K562 (cell line): ENCODE results near the gene ALDH16A1. TPM values are rescaled to one million over a fixed set of nuclear protein-coding genes. Genes with fewer than 3 reads are reported as not detected.
A peak's percentile ranks its signal among the peaks of the same experiment; 100 is the strongest.

Source experiments
- ATAC-seq: fragments of 200-7000 bp; cut with Tn5 transposase; 3 replicates; pipeline ENCODE4 v1.9.1; 2020; ENCODE audit warnings: moderate library complexity
- BruUV-seq: library from RNA; stranded (reverse); fragments of 400-500 nt; replicated peaks from 2 replicates; lab custom pipeline; 2021; lab: Mats Ljungman, UMichigan
- CTCF ChIA-PET: fragments of 300-600 bp; formaldehyde crosslinking; extraction: SDS; loops from one replicate; lab custom pipeline; 2021; ENCODE audit warnings: low intra/inter-chr PET ratio; lab: Yijun Ruan, JAX
- POLR2A ChIA-PET: fragments of 300-600, 350-650 bp; sonication (Branson Sonifier 250); formaldehyde crosslinking; extraction: SDS; loops from one replicate; lab custom pipeline; 2021; ENCODE audit warnings: antibody characterized with exemption, inconsistent platforms; lab: Yijun Ruan, JAX
- DNase-seq, 4 experiments: peaks; one replicate each; pipeline versions ENCODE4 v3.0.0 to v3.0.0-alpha.2; 2011 to 2018; ENCODE audit warnings: low spot score in 3 of 4, mixed read lengths in 3 of 4; ENCODE audit errors: extremely low read depth in 1 of 4
- FAIRE-seq: peaks from 2 replicates; lab custom pipeline; 2011; peaks lifted over from hg19 to GRCh38; lab: Jason Lieb, UNC
- H2AFZ ChIP-seq: 2 replicates; pipeline ENCODE4 v1.6.0; 2011; ENCODE audit warnings: low read depth, low read length, control low read depth, inconsistent platforms
- H3K27ac ChIP-seq: fragments of 200-600 bp; 3 replicates; pipeline ENCODE4 v1.8.0; 2011; ENCODE audit warnings: low read depth, mild to moderate bottlenecking, control low read depth, inconsistent platforms, low read length, moderate library complexity, mixed read lengths; ENCODE audit errors: extremely low read depth
- H3K27me3 ChIP-seq, 2 experiments: fragments of 300-600 bp in 1 of 2; 2 replicates in 1 of 2; 3 replicates in 1 of 2; pipeline versions ENCODE4 v1.6.0 to v1.8.0; 2011; ENCODE audit warnings: inconsistent platforms in 2 of 2, low read length in 2 of 2, mild to moderate bottlenecking in 1 of 2, mixed read lengths in 1 of 2, moderate library complexity in 1 of 2; ENCODE audit not compliant: control insufficient read depth in 2 of 2, insufficient read depth in 2 of 2
- H3K36me3 ChIP-seq: fragments of 300-600 bp; 3 replicates; pipeline ENCODE4 v1.8.0; 2011; ENCODE audit warnings: mild to moderate bottlenecking, low read length, inconsistent platforms; ENCODE audit not compliant: control insufficient read depth, insufficient read depth
- H3K4me1 ChIP-seq, 2 experiments: fragments of 200-600 bp in 1 of 2; replicated peaks in 1 of 2; 2 replicates in 1 of 2; 3 replicates in 1 of 2; pipeline versions ENCODE4 v1.5.1 to v1.8.0; 2011; ENCODE audit warnings: inconsistent platforms in 2 of 2, low read length in 2 of 2, mild to moderate bottlenecking in 1 of 2, mixed read lengths in 1 of 2, moderate library complexity in 1 of 2; ENCODE audit not compliant: control insufficient read depth in 2 of 2, insufficient read depth in 2 of 2
- H3K4me2 ChIP-seq: 2 replicates; pipeline ENCODE4 v1.6.1; 2011; ENCODE audit warnings: low read length, control low read depth, inconsistent platforms, mixed read lengths; ENCODE audit not compliant: insufficient read depth
- H3K4me3 ChIP-seq: fragments of 200-600 bp; sonication (generic), shearing (Covaris generic); 2 replicates; pipeline ENCODE4 v1.5.1; 2016; ENCODE audit warnings: control low read depth, inconsistent platforms
- H3K79me2 ChIP-seq: fragments of 200-600 bp; 3 replicates; pipeline ENCODE4 v1.8.0; 2011; ENCODE audit warnings: low read length, inconsistent platforms; ENCODE audit not compliant: control insufficient read depth, insufficient read depth
- H3K9ac ChIP-seq, 2 experiments: 2 replicates each; pipeline versions ENCODE4 v1.6.0 to v1.6.1; 2011; ENCODE audit warnings: low read depth in 2 of 2, low read length in 2 of 2, control low read depth in 1 of 2, inconsistent platforms in 1 of 2, mild to moderate bottlenecking in 1 of 2, mixed read lengths in 1 of 2; ENCODE audit not compliant: insufficient read depth in 1 of 2
- H3K9me1 ChIP-seq: one replicate; pipeline ENCODE4 v1.6.0; 2011; ENCODE audit warnings: inconsistent platforms, mild to moderate bottlenecking, low read length, moderate library complexity; ENCODE audit not compliant: control insufficient read depth, insufficient read depth
- H3K9me3 ChIP-seq: replicated peaks from 2 replicates; pipeline ENCODE4 v1.5.1; 2011; ENCODE audit warnings: low read depth, low read length, inconsistent platforms; ENCODE audit not compliant: control insufficient read depth, insufficient read depth
- H4K20me1 ChIP-seq: replicated peaks from 2 replicates; pipeline ENCODE4 v1.6.1; 2011; ENCODE audit warnings: low read length, inconsistent platforms, mixed read lengths; ENCODE audit not compliant: control insufficient read depth, insufficient read depth
- ASH1L ChIP-seq: fragments of 450-650 bp; IDR thresholded peaks from 2 replicates; pipeline ENCODE4 v1.6.1; 2018; ENCODE audit warnings: borderline replicate concordance, mild to moderate bottlenecking, low read depth; ENCODE audit not compliant: partially characterized antibody
- HNRNPLL ChIP-seq: fragments of 200-400 bp; formaldehyde crosslinking; IDR thresholded peaks from 2 replicates; pipeline ENCODE4 v1.6.1; 2017; ENCODE audit warnings: low read length, low read depth, mild to moderate bottlenecking; ENCODE audit not compliant: poor library complexity, severe bottlenecking
- HSF4 ChIP-seq: fragments of 250-450 bp; sonication (Bioruptor Pico); IDR thresholded peaks from 2 replicates; pipeline ENCODE4 v2.1.2; 2022; ENCODE audit warnings: mild to moderate bottlenecking, moderate library complexity, borderline replicate concordance
- NBN ChIP-seq: fragments of 450-650 bp; IDR thresholded peaks from 2 replicates; pipeline ENCODE4 v1.6.1; 2016; ENCODE audit warnings: low read depth, mild to moderate bottlenecking
- TBP ChIP-seq: optimal IDR thresholded peaks from 2 replicates; pipeline ENCODE3; 2011; ENCODE audit warnings: low read depth, low read length, improper control_type of control experiment
- ZNF740 ChIP-seq, 3 experiments: fragments of 200-800 bp in 1 of 3; sonication (Bioruptor generic) in 1 of 3; sonication (generic) in 1 of 3; formaldehyde crosslinking in 1 of 3; IDR thresholded peaks; 2 replicates each; pipeline versions ENCODE4 v1.6.1 to v1.8.0; 2016 to 2022; ENCODE audit warnings: mild to moderate bottlenecking in 2 of 3, missing compliant biosample characterization in 2 of 3, missing genetic modification characterization in 2 of 3, missing genetic modification reagents in 1 of 3
- ZNF780A ChIP-seq: fragments of 250-450 bp; sonication (Bioruptor Pico); IDR thresholded peaks from 2 replicates; pipeline ENCODE4 v1.5.0; 2021; ENCODE audit warnings: mild to moderate bottlenecking
- WGBS: fragments of 100-300 bp; shearing (Covaris generic); methylation state at CpG from one replicate; pipeline ENCODE4 v1.1.6; 2016; ENCODE audit warnings: low coverage, mixed read lengths; ENCODE audit not compliant: insufficient coverage; ENCODE audit errors: missing lambda C conversion rate; 5-methylcytosine and 5-hydroxymethylcytosine counted together
- in situ Hi-C: fragments of 300-500 bp; cut with MboI; formaldehyde crosslinking; loops from 4 replicates; pipeline ENCODE4 v1.15.0; 2018; ENCODE audit warnings: inconsistent platforms, mixed read lengths
- intact Hi-C: fragments of 100-400 bp; cut with micrococcal nuclease; formaldehyde crosslinking; loops from 2 replicates; pipeline ENCODE4 v1.14.2; 2022
- polyA plus RNA-seq, 8 experiments: library from polyadenylated mRNA; depleted of rRNA in 4 of 8; stranded (reverse) in 5 of 8; unstranded in 3 of 8; fragments of >200 nt; fragmentation: Nextera tagmentation in 2 of 8; fragmentation: Illumina TruSeq in 1 of 8; extraction: Ambion mirVana in 2 of 8; extraction: Trizol in 1 of 8; gene quantifications; 2 replicates each; pipeline versions ENCODE4 v1.2.1 to v1.2.3, GENCODE V29; 2011 to 2014; ENCODE audit warnings: inconsistent platforms in 1 of 8, missing spikeins in 1 of 8
- total RNA-seq, 7 experiments: library from RNA; depleted of rRNA in 6 of 7; stranded (reverse); fragments of >200 nt in 6 of 7; fragmentation: Illumina TruSeq in 2 of 7; extraction: Trizol in 2 of 7; gene quantifications; 2 replicates each; pipeline versions ENCODE4 v1.2.1 to v1.2.3, GENCODE V29; 2011 to 2021; ENCODE audit warnings: low replicate concordance in 1 of 7
- TF ChIP-seq, protein P1 (sequence below): fragments of 450-650 bp; IDR thresholded peaks from 2 replicates; pipeline ENCODE4 v1.6.1; 2016; ENCODE audit warnings: missing biosample characterization, missing genetic modification characterization

The ALDH16A1 gene
- total and polyA plus RNA-seq, 9 of the 15 experiments (the other 6 are each of a cell fraction or from before 2014, with no cell fraction given) = 2.2 to 52.2 (median 7.6) TPM

GRCh38 chr19:49407079-49407478 is 45.9 kb upstream of the ALDH16A1 start:
- ATAC-seq = no peak
- H3K4me2 ChIP-seq = no peak overlapping the region
- H3K9me3 ChIP-seq = no peaks in the 10 kb centered on the region
- no peaks in the 10 kb centered on the region for H4K20me1 ChIP-seq
- CTCF ChIA-PET = no interaction called here
- in situ Hi-C loops = no loop called here
- no peak for DNase-seq
- H3K9me1 ChIP-seq = no peaks in the 10 kb centered on the region
- no peak overlapping the region for H3K27ac ChIP-seq
- 81% methylated on average over 6 of the region's 7 CpGs for WGBS
- no peak for TF ChIP-seq NBN
- TF ChIP-seq ZNF780A = no peak
- no peak for TF ChIP-seq TBP
- TF ChIP-seq ASH1L = no peak
- no peak for TF ChIP-seq HSF4 (CRISPR knock-in tag)
- TF ChIP-seq, protein P1, sequence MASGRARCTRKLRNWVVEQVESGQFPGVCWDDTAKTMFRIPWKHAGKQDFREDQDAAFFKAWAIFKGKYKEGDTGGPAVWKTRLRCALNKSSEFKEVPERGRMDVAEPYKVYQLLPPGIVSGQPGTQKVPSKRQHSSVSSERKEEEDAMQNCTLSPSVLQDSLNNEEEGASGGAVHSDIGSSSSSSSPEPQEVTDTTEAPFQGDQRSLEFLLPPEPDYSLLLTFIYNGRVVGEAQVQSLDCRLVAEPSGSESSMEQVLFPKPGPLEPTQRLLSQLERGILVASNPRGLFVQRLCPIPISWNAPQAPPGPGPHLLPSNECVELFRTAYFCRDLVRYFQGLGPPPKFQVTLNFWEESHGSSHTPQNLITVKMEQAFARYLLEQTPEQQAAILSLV (tag) = no peak
- TF ChIP-seq ZNF740 (CRISPR knock-in tag; IDR thresholded peaks at IDR 0.05) = peak; percentile 63; the same call in 1 of the 2 replicates
- no peak for TF ChIP-seq ZNF740 (tag; IDR thresholded peaks at IDR 0.05)
- no peak for TF ChIP-seq HNRNPLL
- POLR2A ChIA-PET = interaction anchor here (0.8 to 1.6 kb wide), 3 partner anchors 9 to 23 kb away, joined by 3 to 8 read pairs (median 4); no protein-coding TSS in a partner anchor
- no peaks in the 10 kb centered on the region for H3K79me2 ChIP-seq
- H3K4me1 ChIP-seq = peaks cover 31 to 35% of the 10 kb centered on the region in 2 experiments
- intact Hi-C loops = no loop called here
- H3K36me3 ChIP-seq = no peaks in the 10 kb centered on the region
- no TSS peak for BruUV-seq
- H3K4me3 ChIP-seq = no peak overlapping the region
- no peak for FAIRE-seq
- no peak overlapping the region for H3K9ac ChIP-seq
- no peaks in the 10 kb centered on the region for H3K27me3 ChIP-seq
- H2AFZ ChIP-seq = no peak overlapping the region
